K562 (cell line): ENCODE results near the gene CREB3L2. TPM values are rescaled to one million over a fixed set of nuclear protein-coding genes. Genes with fewer than 3 reads are reported as not detected.

Source experiments
- ATAC-seq: fragments of 200-7000 bp; cut with Tn5 transposase; 3 replicates; pipeline ENCODE4 v1.9.1; 2020; ENCODE audit warnings: moderate library complexity
- BruUV-seq: library from RNA; stranded (reverse); fragments of 400-500 nt; replicated peaks from 2 replicates; lab custom pipeline; 2021; lab: Mats Ljungman, UMichigan
- CTCF ChIA-PET: fragments of 300-600 bp; formaldehyde crosslinking; extraction: SDS; loops from one replicate; lab custom pipeline; 2021; ENCODE audit warnings: low intra/inter-chr PET ratio; lab: Yijun Ruan, JAX
- POLR2A ChIA-PET: fragments of 300-600, 350-650 bp; sonication (Branson Sonifier 250); formaldehyde crosslinking; extraction: SDS; loops from one replicate; lab custom pipeline; 2021; ENCODE audit warnings: antibody characterized with exemption, inconsistent platforms; lab: Yijun Ruan, JAX
- DNase-seq, 4 experiments: peaks; one replicate each; pipeline versions ENCODE4 v3.0.0 to v3.0.0-alpha.2; 2011 to 2018; ENCODE audit warnings: low spot score in 3 of 4, mixed read lengths in 3 of 4; ENCODE audit errors: extremely low read depth in 1 of 4
- FAIRE-seq: peaks from 2 replicates; lab custom pipeline; 2011; peaks lifted over from hg19 to GRCh38; lab: Jason Lieb, UNC
- H2AFZ ChIP-seq: 2 replicates; pipeline ENCODE4 v1.6.0; 2011; ENCODE audit warnings: low read depth, low read length, control low read depth, inconsistent platforms
- H3K27ac ChIP-seq: fragments of 200-600 bp; 3 replicates; pipeline ENCODE4 v1.8.0; 2011; ENCODE audit warnings: low read depth, mild to moderate bottlenecking, control low read depth, inconsistent platforms, low read length, moderate library complexity, mixed read lengths; ENCODE audit errors: extremely low read depth
- H3K27me3 ChIP-seq, 2 experiments: fragments of 300-600 bp in 1 of 2; 2 replicates in 1 of 2; 3 replicates in 1 of 2; pipeline versions ENCODE4 v1.6.0 to v1.8.0; 2011; ENCODE audit warnings: inconsistent platforms in 2 of 2, low read length in 2 of 2, mild to moderate bottlenecking in 1 of 2, mixed read lengths in 1 of 2, moderate library complexity in 1 of 2; ENCODE audit not compliant: control insufficient read depth in 2 of 2, insufficient read depth in 2 of 2
- H3K36me3 ChIP-seq: fragments of 300-600 bp; 3 replicates; pipeline ENCODE4 v1.8.0; 2011; ENCODE audit warnings: mild to moderate bottlenecking, low read length, inconsistent platforms; ENCODE audit not compliant: control insufficient read depth, insufficient read depth
- H3K4me1 ChIP-seq, 2 experiments: fragments of 200-600 bp in 1 of 2; replicated peaks in 1 of 2; 2 replicates in 1 of 2; 3 replicates in 1 of 2; pipeline versions ENCODE4 v1.5.1 to v1.8.0; 2011; ENCODE audit warnings: inconsistent platforms in 2 of 2, low read length in 2 of 2, mild to moderate bottlenecking in 1 of 2, mixed read lengths in 1 of 2, moderate library complexity in 1 of 2; ENCODE audit not compliant: control insufficient read depth in 2 of 2, insufficient read depth in 2 of 2
- H3K4me2 ChIP-seq: 2 replicates; pipeline ENCODE4 v1.6.1; 2011; ENCODE audit warnings: low read length, control low read depth, inconsistent platforms, mixed read lengths; ENCODE audit not compliant: insufficient read depth
- H3K4me3 ChIP-seq: fragments of 200-600 bp; sonication (generic), shearing (Covaris generic); 2 replicates; pipeline ENCODE4 v1.5.1; 2016; ENCODE audit warnings: control low read depth, inconsistent platforms
- H3K79me2 ChIP-seq: fragments of 200-600 bp; 3 replicates; pipeline ENCODE4 v1.8.0; 2011; ENCODE audit warnings: low read length, inconsistent platforms; ENCODE audit not compliant: control insufficient read depth, insufficient read depth
- H3K9ac ChIP-seq, 2 experiments: 2 replicates each; pipeline versions ENCODE4 v1.6.0 to v1.6.1; 2011; ENCODE audit warnings: low read depth in 2 of 2, low read length in 2 of 2, control low read depth in 1 of 2, inconsistent platforms in 1 of 2, mild to moderate bottlenecking in 1 of 2, mixed read lengths in 1 of 2; ENCODE audit not compliant: insufficient read depth in 1 of 2
- H3K9me1 ChIP-seq: one replicate; pipeline ENCODE4 v1.6.0; 2011; ENCODE audit warnings: inconsistent platforms, mild to moderate bottlenecking, low read length, moderate library complexity; ENCODE audit not compliant: control insufficient read depth, insufficient read depth
- H3K9me3 ChIP-seq: replicated peaks from 2 replicates; pipeline ENCODE4 v1.5.1; 2011; ENCODE audit warnings: low read depth, low read length, inconsistent platforms; ENCODE audit not compliant: control insufficient read depth, insufficient read depth
- H4K20me1 ChIP-seq: replicated peaks from 2 replicates; pipeline ENCODE4 v1.6.1; 2011; ENCODE audit warnings: low read length, inconsistent platforms, mixed read lengths; ENCODE audit not compliant: control insufficient read depth, insufficient read depth
- CHAMP1 ChIP-seq: fragments of 450-650 bp; IDR thresholded peaks from 2 replicates; pipeline ENCODE4 v1.6.1; 2016; ENCODE audit warnings: mild to moderate bottlenecking
- CREB1 ChIP-seq, 2 experiments: sonication (generic) in 1 of 2; formaldehyde crosslinking in 1 of 2; IDR thresholded peaks; 2 replicates each; pipeline versions ENCODE4 v1.6.1 to v1.8.0; 2012 to 2022; ENCODE audit warnings: inconsistent platforms in 1 of 2, mild to moderate bottlenecking in 1 of 2, missing genetic modification reagents in 1 of 2, moderate library complexity in 1 of 2
- HOMEZ ChIP-seq: fragments of 250-450 bp; sonication (Bioruptor Pico); IDR thresholded peaks from 2 replicates; pipeline ENCODE4 v1.4.0; 2020; ENCODE audit warnings: mild to moderate bottlenecking, moderate library complexity
- SAFB2 ChIP-seq: fragments of 200-400 bp; formaldehyde crosslinking; IDR thresholded peaks from 2 replicates; pipeline ENCODE4 v1.6.1; 2018; ENCODE audit warnings: borderline replicate concordance, low read length, low read depth, moderate library complexity; ENCODE audit not compliant: severe bottlenecking
- ZNF354B ChIP-seq: fragments of 250-450 bp; sonication (Bioruptor Pico); IDR thresholded peaks from 2 replicates; pipeline ENCODE4 v1.4.0; 2020
- ZZZ3 ChIP-seq: fragments of 450-650 bp; IDR thresholded peaks from 2 replicates; pipeline ENCODE4 v1.6.1; 2016; ENCODE audit warnings: antibody characterized with exemption, mild to moderate bottlenecking, moderate library complexity
- WGBS: fragments of 100-300 bp; shearing (Covaris generic); methylation state at CpG from one replicate; pipeline ENCODE4 v1.1.6; 2016; ENCODE audit warnings: low coverage, mixed read lengths; ENCODE audit not compliant: insufficient coverage; ENCODE audit errors: missing lambda C conversion rate; 5-methylcytosine and 5-hydroxymethylcytosine counted together
- in situ Hi-C: fragments of 300-500 bp; cut with MboI; formaldehyde crosslinking; loops from 4 replicates; pipeline ENCODE4 v1.15.0; 2018; ENCODE audit warnings: inconsistent platforms, mixed read lengths
- intact Hi-C: fragments of 100-400 bp; cut with micrococcal nuclease; formaldehyde crosslinking; loops from 2 replicates; pipeline ENCODE4 v1.14.2; 2022
- polyA plus RNA-seq, 8 experiments: library from polyadenylated mRNA; depleted of rRNA in 4 of 8; stranded (reverse) in 5 of 8; unstranded in 3 of 8; fragments of >200 nt; fragmentation: Nextera tagmentation in 2 of 8; fragmentation: Illumina TruSeq in 1 of 8; extraction: Ambion mirVana in 2 of 8; extraction: Trizol in 1 of 8; gene quantifications; 2 replicates each; pipeline versions ENCODE4 v1.2.1 to v1.2.3, GENCODE V29; 2011 to 2014; ENCODE audit warnings: inconsistent platforms in 1 of 8, missing spikeins in 1 of 8
- total RNA-seq, 7 experiments: library from RNA; depleted of rRNA in 6 of 7; stranded (reverse); fragments of >200 nt in 6 of 7; fragmentation: Illumina TruSeq in 2 of 7; extraction: Trizol in 2 of 7; gene quantifications; 2 replicates each; pipeline versions ENCODE4 v1.2.1 to v1.2.3, GENCODE V29; 2011 to 2021; ENCODE audit warnings: low replicate concordance in 1 of 7

CREB3L2 gene
- total and polyA plus RNA-seq, 9 of the 15 experiments (the other 6 are each of a cell fraction or from before 2014, with no cell fraction given): 7.1 to 45.6 (median 15.8) TPM

GRCh38 chr7:137987018-137987349 lies 14.9 kb downstream of the CREB3L2 start:
- TF ChIP-seq ZNF354B (CRISPR knock-in tag) (no peak), ZZZ3 (no peak), CHAMP1 (no peak), SAFB2 (no peak), CREB1 (IDR thresholded peaks at IDR 0.05) (no peak), CREB1 (CRISPR knock-in tag; IDR thresholded peaks at IDR 0.05) (peak; percentile 3; the same call in 1 of the 2 replicates), HOMEZ (CRISPR knock-in tag) (no peak)
- H3K4me1 ChIP-seq: peaks cover 50 to 60% of the 10 kb centered on the region in 2 experiments
- no peak overlapping the region for H2AFZ ChIP-seq
- intact Hi-C loops: no loop called here
- peak overlapping the region; percentile 45; the same call in 1 of the 2 replicates for H3K4me2 ChIP-seq
- no peaks in the 10 kb centered on the region; the same call in 1 of the 2 replicates for H3K9me3 ChIP-seq
- ATAC-seq: no peak
- no peak for FAIRE-seq
- BruUV-seq: no TSS peak
- H3K4me3 ChIP-seq: no peak overlapping the region
- CTCF ChIA-PET: no interaction called here
- WGBS: 71% methylated on average over 3 of the region's 3 CpGs
- no peak for DNase-seq
- peaks cover 10% of the 10 kb centered on the region for H3K9me1 ChIP-seq
- POLR2A ChIA-PET: interaction anchor here (1.1 to 3.1 kb wide), 5 partner anchors 8 to 24 kb away, joined by 3 to 14 read pairs (median 3); no protein-coding TSS in a partner anchor
- no peak overlapping the region for H3K27ac ChIP-seq
- peaks cover 26% of the 10 kb centered on the region for H4K20me1 ChIP-seq
- peaks cover 94% of the 10 kb centered on the region for H3K79me2 ChIP-seq
- no peaks in the 10 kb centered on the region for H3K27me3 ChIP-seq
- H3K36me3 ChIP-seq: peaks cover 19% of the 10 kb centered on the region
- H3K9ac ChIP-seq: peak overlapping the region in 1 of 2 experiments; percentile 64; a peak in 2 of 4 replicates
- in situ Hi-C loops: no loop called here
